ENCODE results near the gene SNTG2. TPM values are rescaled to one million over a fixed set of nuclear protein-coding genes. Genes with fewer than 3 reads are reported as not detected.

SNTG2 gene
- total and polyA plus RNA-seq, 2 donors (not counting 3 experiments of a cell fraction or from before 2014, with no cell fraction given) = not detected

GRCh38 chr2:964562-964961, 13.9 kb downstream of the SNTG2 start:
- intact Hi-C loops (cut with micrococcal nuclease) (no loop called here), dilution Hi-C loops (cut with MboI; ENCODE audit: extremely low pct_ligation_motif_present, low sequenced_read_pairs) (no loop called here)
- no peaks in the 10 kb centered on the region for H3K9me3 ChIP-seq (replicated peaks; ENCODE audit: control insufficient read depth, insufficient read depth, low read length)
- no peak overlapping the region for H2AFZ ChIP-seq (ENCODE audit: low read depth, low read length)
- H3K79me2 ChIP-seq (ENCODE audit: control insufficient read depth, insufficient read depth, low read length) = no peaks in the 10 kb centered on the region
- no peak for TF ChIP-seq MAX (IDR thresholded peaks at IDR 0.05; ENCODE audit: insufficient read depth, insufficient read length)
- TF ChIP-seq, protein P1, sequence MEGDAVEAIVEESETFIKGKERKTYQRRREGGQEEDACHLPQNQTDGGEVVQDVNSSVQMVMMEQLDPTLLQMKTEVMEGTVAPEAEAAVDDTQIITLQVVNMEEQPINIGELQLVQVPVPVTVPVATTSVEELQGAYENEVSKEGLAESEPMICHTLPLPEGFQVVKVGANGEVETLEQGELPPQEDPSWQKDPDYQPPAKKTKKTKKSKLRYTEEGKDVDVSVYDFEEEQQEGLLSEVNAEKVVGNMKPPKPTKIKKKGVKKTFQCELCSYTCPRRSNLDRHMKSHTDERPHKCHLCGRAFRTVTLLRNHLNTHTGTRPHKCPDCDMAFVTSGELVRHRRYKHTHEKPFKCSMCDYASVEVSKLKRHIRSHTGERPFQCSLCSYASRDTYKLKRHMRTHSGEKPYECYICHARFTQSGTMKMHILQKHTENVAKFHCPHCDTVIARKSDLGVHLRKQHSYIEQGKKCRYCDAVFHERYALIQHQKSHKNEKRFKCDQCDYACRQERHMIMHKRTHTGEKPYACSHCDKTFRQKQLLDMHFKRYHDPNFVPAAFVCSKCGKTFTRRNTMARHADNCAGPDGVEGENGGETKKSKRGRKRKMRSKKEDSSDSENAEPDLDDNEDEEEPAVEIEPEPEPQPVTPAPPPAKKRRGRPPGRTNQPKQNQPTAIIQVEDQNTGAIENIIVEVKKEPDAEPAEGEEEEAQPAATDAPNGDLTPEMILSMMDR (IDR thresholded peaks at IDR 0.05; ENCODE audit: extremely low read depth in 1 of 2, insufficient read depth in 1 of 2, low read depth in 1 of 2, low read length in 2 of 2) = no peak
- TF ChIP-seq POLR2AphosphoS5 (IDR thresholded peaks at IDR 0.05; ENCODE audit: insufficient read depth, low read depth, low read length) = no peak
- TF ChIP-seq JUN (IDR thresholded peaks at IDR 0.05; ENCODE audit: borderline replicate concordance, insufficient read depth, insufficient read length, low read depth) = no peak
- no peak for TF ChIP-seq EZH2 (IDR thresholded peaks at IDR 0.05; ENCODE audit: borderline replicate concordance, low read depth, low read length, severe bottlenecking)
- TF ChIP-seq GATA2 (IDR thresholded peaks at IDR 0.05; ENCODE audit: insufficient read depth, insufficient read length, low read depth, low read length) = no peak
- no peak for TF ChIP-seq FOS (IDR thresholded peaks at IDR 0.05; ENCODE audit: borderline replicate concordance, insufficient read depth, low read length)
- no peak for TF ChIP-seq MYC (IDR thresholded peaks at IDR 0.05; ENCODE audit: low read depth, low read length)
- no peak for TF ChIP-seq POLR2A (IDR thresholded peaks at IDR 0.05; ENCODE audit: low read depth, low read length)
- H3K27ac ChIP-seq (ENCODE audit: insufficient read depth, low read depth, low read length) = no peak overlapping the region
- no peak for FAIRE-seq
- no TSS peak for BruUV-seq (replicated peaks)
- ChIA-PET CTCF (no interaction called here), POLR2A (no interaction called here)
- H4K20me1 ChIP-seq (replicated peaks; ENCODE audit: control insufficient read depth, extremely low read depth, insufficient read depth, low read length) = no peaks in the 10 kb centered on the region
- DNase-seq (ENCODE audit: low read depth, low spot score) = no peak
- no peak overlapping the region for H3K4me3 ChIP-seq (replicated peaks in 1 of 3; ENCODE audit: insufficient read depth in 1 of 3, low read depth in 1 of 3, low read length in 3 of 3)
- no peaks in the 10 kb centered on the region for H3K4me1 ChIP-seq (ENCODE audit: control insufficient read depth, extremely low read depth, insufficient read depth, low read length)
- no peaks in the 10 kb centered on the region for H3K36me3 ChIP-seq (ENCODE audit: control insufficient read depth in 2 of 2, extremely low read depth in 1 of 2, insufficient read depth in 2 of 2, low read length in 2 of 2)
- H3K9ac ChIP-seq (replicated peaks; ENCODE audit: extremely low read depth, insufficient read depth, low read length) = no peak overlapping the region
- H3K9me1 ChIP-seq (replicated peaks; ENCODE audit: control insufficient read depth, extremely low read depth, insufficient read depth, low read length) = no peaks in the 10 kb centered on the region
- H3K27me3 ChIP-seq (ENCODE audit: control insufficient read depth in 2 of 2, insufficient read depth in 2 of 2, low read length in 2 of 2) = no peaks in the 10 kb centered on the region
- no peak overlapping the region for H3K4me2 ChIP-seq (ENCODE audit: insufficient read depth, low read length)
